OCI-LY7 (cell line): ENCODE data around the gene CPEB4. TPM values are rescaled to one million over a fixed set of nuclear protein-coding genes. Genes with fewer than 3 reads are reported as not detected.
A peak's percentile ranks its signal among the peaks of the same experiment; 100 is the strongest.

Experiments used
- BruUV-seq: library from RNA; stranded (reverse); fragments of 400-500 nt; replicated peaks from 2 replicates; lab custom pipeline; 2021; lab: Mats Ljungman, UMichigan
- CTCF ChIA-PET: fragments of 300-600 bp; sonication (Branson Sonifier 250); formaldehyde crosslinking; loops from one replicate; lab custom pipeline; 2022; ENCODE audit warnings: antibody characterized with exemption; ENCODE audit not compliant: unreplicated experiment; lab: Charles Lee
- POLR2A ChIA-PET: fragments of 300-600 bp; sonication (Branson Sonifier 250); formaldehyde crosslinking; loops from one replicate; lab custom pipeline; 2022; ENCODE audit warnings: antibody characterized with exemption; lab: Charles Lee
- DNase-seq: peaks from one replicate; pipeline ENCODE4 v3.0.0-alpha.2; 2015; ENCODE audit warnings: low spot score
- H2AFZ ChIP-seq: fragments of 200-600 bp; sonication (generic), shearing (Covaris generic); 2 replicates; pipeline ENCODE4 v1.6.1; 2014; ENCODE audit warnings: mild to moderate bottlenecking, antibody characterized with exemption, low read length, moderate library complexity
- H3K27ac ChIP-seq: fragments of 200-600 bp; sonication (generic); 2 replicates; pipeline ENCODE4 v1.5.1; 2014; ENCODE audit warnings: mixed run types, low read depth, mild to moderate bottlenecking, moderate library complexity, low read length, inconsistent platforms; ENCODE audit not compliant: poor library complexity, severe bottlenecking
- H3K36me3 ChIP-seq: fragments of 200-600 bp; sonication (generic); 2 replicates; pipeline ENCODE4 v1.6.1; 2014; ENCODE audit warnings: mild to moderate bottlenecking, antibody characterized with exemption, low read length, moderate library complexity, mixed read lengths; ENCODE audit not compliant: insufficient read depth
- H3K4me1 ChIP-seq: fragments of 200-600 bp; sonication (generic); 2 replicates; pipeline ENCODE4 v1.5.1; 2014; ENCODE audit warnings: mild to moderate bottlenecking, low read length; ENCODE audit not compliant: insufficient read depth, poor library complexity, severe bottlenecking
- H3K4me2 ChIP-seq: fragments of 200-600 bp; sonication (generic); 2 replicates; pipeline ENCODE4 v1.6.1; 2014; ENCODE audit warnings: mild to moderate bottlenecking, low read length
- H3K4me3 ChIP-seq: fragments of 200-600 bp; sonication (generic); 2 replicates; pipeline ENCODE4 v1.5.1; 2014; ENCODE audit warnings: mild to moderate bottlenecking, low read depth, low read length; ENCODE audit not compliant: poor library complexity, severe bottlenecking
- H3K79me2 ChIP-seq: fragments of 200-600 bp; sonication (generic); 2 replicates; pipeline ENCODE4 v1.6.1; 2016; ENCODE audit warnings: low read depth, mild to moderate bottlenecking, low read length, moderate library complexity, mixed read lengths; ENCODE audit not compliant: insufficient read depth
- H3K9me2 ChIP-seq: fragments of 200-600 bp; sonication (generic); 2 replicates; pipeline ENCODE4 v1.6.1; 2016; ENCODE audit warnings: mild to moderate bottlenecking, low read length, mixed read lengths; ENCODE audit not compliant: insufficient read depth
- H3K9me3 ChIP-seq: fragments of 200-600 bp; sonication (generic); 2 replicates; pipeline ENCODE4 v1.6.1; 2014; ENCODE audit warnings: mild to moderate bottlenecking, mixed run types, low read length, mixed read lengths
- H4K20me1 ChIP-seq: fragments of 200-600 bp; sonication (generic); 2 replicates; pipeline ENCODE4 v1.6.1; 2014; ENCODE audit warnings: mild to moderate bottlenecking, antibody characterized with exemption, low read length, moderate library complexity, mixed read lengths; ENCODE audit not compliant: insufficient read depth
- EZH2phosphoT487 ChIP-seq: fragments of 200-600 bp; sonication (generic); IDR thresholded peaks from 2 replicates; pipeline ENCODE4 v1.6.1; 2018; ENCODE audit warnings: low read depth, borderline replicate concordance, mild to moderate bottlenecking, mixed run types, antibody characterized with exemption, low read length, moderate library complexity, mixed read lengths
- intact Hi-C: fragments of 100-400 bp; cut with micrococcal nuclease; formaldehyde crosslinking; loops from one replicate; pipeline ENCODE4 v1.10.0; 2022; ENCODE audit not compliant: unreplicated experiment
- total RNA-seq, 2 experiments: library from RNA; depleted of rRNA in 1 of 2; stranded (reverse); fragments of >200 nt in 1 of 2; shearing (Covaris generic) in 1 of 2; gene quantifications; 2 replicates each; pipeline ENCODE4 v1.2.3, GENCODE V29; 2014 to 2022
- TF ChIP-seq, protein P1 (sequence below): fragments of 200-600 bp; sonication (generic); conservative IDR thresholded peaks from 2 replicates; pipeline ENCODE4 v1.5.1; 2014; ENCODE audit warnings: mild to moderate bottlenecking, antibody characterized with exemption, low read length, moderate library complexity, mixed read lengths

CPEB4 gene
- total RNA-seq, 2 experiments from 2014 or later: 12.6 to 31.8 TPM

- Histone ChIP-seq H3K4me2 (no peak overlapping the region), H3K9me3 (peaks cover 11% of the 10 kb centered on the region; the same call in 1 of the 2 replicates), H3K27ac (no peak overlapping the region), H3K79me2 (peaks cover 3% of the 10 kb centered on the region; the same call in 1 of the 2 replicates), H3K36me3 (no peaks in the 10 kb centered on the region; the same call in 1 of the 2 replicates), H3K9me2 (no peaks in the 10 kb centered on the region), H4K20me1 (no peaks in the 10 kb centered on the region), H2AFZ (no peak overlapping the region), H3K4me1 (peaks cover 47% of the 10 kb centered on the region), H3K4me3 (no peak overlapping the region)
- POLR2A ChIA-PET: interaction anchor here (0.6 to 3.8 kb wide), 12 partner anchors 9 to 147 kb away, joined by 3 to 27 read pairs (median 3); no protein-coding TSS in a partner anchor
- CTCF ChIA-PET: no interaction called here
- TF ChIP-seq, protein P1, sequence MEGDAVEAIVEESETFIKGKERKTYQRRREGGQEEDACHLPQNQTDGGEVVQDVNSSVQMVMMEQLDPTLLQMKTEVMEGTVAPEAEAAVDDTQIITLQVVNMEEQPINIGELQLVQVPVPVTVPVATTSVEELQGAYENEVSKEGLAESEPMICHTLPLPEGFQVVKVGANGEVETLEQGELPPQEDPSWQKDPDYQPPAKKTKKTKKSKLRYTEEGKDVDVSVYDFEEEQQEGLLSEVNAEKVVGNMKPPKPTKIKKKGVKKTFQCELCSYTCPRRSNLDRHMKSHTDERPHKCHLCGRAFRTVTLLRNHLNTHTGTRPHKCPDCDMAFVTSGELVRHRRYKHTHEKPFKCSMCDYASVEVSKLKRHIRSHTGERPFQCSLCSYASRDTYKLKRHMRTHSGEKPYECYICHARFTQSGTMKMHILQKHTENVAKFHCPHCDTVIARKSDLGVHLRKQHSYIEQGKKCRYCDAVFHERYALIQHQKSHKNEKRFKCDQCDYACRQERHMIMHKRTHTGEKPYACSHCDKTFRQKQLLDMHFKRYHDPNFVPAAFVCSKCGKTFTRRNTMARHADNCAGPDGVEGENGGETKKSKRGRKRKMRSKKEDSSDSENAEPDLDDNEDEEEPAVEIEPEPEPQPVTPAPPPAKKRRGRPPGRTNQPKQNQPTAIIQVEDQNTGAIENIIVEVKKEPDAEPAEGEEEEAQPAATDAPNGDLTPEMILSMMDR: no peak
- TF ChIP-seq EZH2phosphoT487: no peak
- no peak for DNase-seq
- intact Hi-C loops: no loop called here
- no TSS peak for BruUV-seq
Measured at GRCh38 chr5:173883347-173883924, 4.7 kb upstream of the CPEB4 start.

DNA sequence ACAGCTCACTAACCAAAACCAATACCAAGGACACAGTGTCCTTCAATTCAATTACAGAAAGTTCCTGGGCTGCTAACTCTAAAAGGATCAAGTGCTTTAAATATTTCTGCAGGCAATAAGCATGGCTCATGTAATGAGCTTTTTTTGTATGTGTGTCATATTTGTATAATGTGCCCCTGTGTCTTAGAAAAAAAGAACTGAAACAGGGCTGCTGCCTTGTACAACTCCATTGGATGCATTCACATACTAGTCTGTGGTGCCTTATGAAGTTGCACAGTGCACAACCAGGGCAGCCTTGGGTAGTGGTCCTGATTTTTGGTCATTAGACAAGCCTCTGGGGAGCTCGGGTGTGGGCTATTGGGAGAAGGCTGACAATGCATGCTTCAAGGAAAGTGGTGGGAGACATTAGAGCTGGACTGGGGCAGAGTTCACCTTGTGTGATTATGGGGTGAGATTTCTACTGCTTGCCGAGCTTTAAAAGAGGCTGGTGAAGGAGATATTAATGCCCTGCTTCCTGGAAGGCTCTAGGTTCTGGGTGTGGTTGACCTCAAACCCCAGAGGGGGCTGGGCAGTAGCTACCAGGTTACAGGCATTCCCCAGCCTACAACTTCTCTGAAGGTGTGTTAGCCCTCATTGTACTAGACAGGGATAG, 3.6 kb upstream of the CPEB4 start:
- DNase-seq: peak; percentile 52
- peaks cover 14% of the 10 kb centered on the region; the same call in 1 of the 2 replicates for H3K79me2 ChIP-seq
- peak overlapping the region; percentile 51 for H3K4me2 ChIP-seq
- H3K4me3 ChIP-seq: peak overlapping the region; percentile 5
- intact Hi-C loops: no loop called here
- H3K27ac ChIP-seq: peak overlapping the region; percentile 35
- no TSS peak for BruUV-seq
- no peak for TF ChIP-seq EZH2phosphoT487
- TF ChIP-seq, protein P1: no peak
- H3K36me3 ChIP-seq: no peaks in the 10 kb centered on the region; the same call in 1 of the 2 replicates
- no peaks in the 10 kb centered on the region for H4K20me1 ChIP-seq
- ChIA-PET POLR2A (interaction anchor here (0.6 to 3.8 kb wide), 25 partner anchors 9 to 1358 kb away, joined by 3 to 27 read pairs (median 3); no protein-coding TSS in a partner anchor), CTCF (interaction anchor here (0.7 to 1.6 kb wide), 6 partner anchors 9 to 139 kb away, joined by 3 to 4 read pairs (median 4); no protein-coding TSS in a partner anchor)
- H3K9me3 ChIP-seq: peaks cover 11% of the 10 kb centered on the region; the same call in 1 of the 2 replicates
- H2AFZ ChIP-seq: peak overlapping the region; percentile 35; the same call in 1 of the 2 replicates
- H3K9me2 ChIP-seq: no peaks in the 10 kb centered on the region
- H3K4me1 ChIP-seq: peaks cover 46% of the 10 kb centered on the region
